Stimulated activated CD4-positive, alpha-beta T cell treated with anti-CD3 and anti-CD28 coated beads, Interleukin-4, amount 100 ng/mL, for 24 hours (primary cell): ENCODE results near the gene IQGAP2.
"Not testable (repeated sequence)": the region's sequence is repeated elsewhere in the genome, so short reads cannot be mapped to it uniquely, and the experiment has no call there.

ENCODE experiments used
- DNase-seq: peaks from one replicate; pipeline ENCODE4 v3.0.0-alpha.2; 2020

Gene IQGAP2

GRCh38 chr5:76518246-76518645 lies 115.2 kb downstream of the IQGAP2 start:
- not testable (repeated sequence) for DNase-seq

DNA sequence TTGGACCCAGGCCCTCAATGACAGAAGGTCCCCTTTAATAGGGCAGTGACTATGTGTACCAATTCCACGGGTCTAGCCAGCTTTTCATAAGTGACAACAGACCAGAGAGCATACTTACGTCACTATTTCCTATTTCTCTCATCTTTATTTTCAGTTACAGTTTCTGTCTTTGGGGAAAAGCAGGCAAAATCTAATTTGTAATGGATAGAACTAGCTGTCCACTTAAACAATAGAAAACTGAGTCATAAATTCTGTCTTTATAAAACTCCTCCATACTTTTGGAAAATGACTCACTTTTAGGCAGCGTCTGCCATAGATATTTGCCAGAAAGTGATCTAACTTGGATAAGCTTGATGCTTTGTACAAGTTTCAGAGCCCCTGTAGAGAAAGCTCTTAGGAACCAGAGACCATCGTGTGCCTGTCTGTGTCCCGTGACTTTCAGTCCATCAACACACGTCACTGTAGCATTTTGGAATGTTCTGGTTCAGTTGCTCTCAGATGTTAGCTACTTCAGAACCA lies 118.2 kb downstream of the IQGAP2 start:
- peak; percentile 28 for DNase-seq

- DNase-seq = no peak
These were observed 119.2 kb downstream of the IQGAP2 start for GRCh38 chr5:76522103-76522935.

DNA sequence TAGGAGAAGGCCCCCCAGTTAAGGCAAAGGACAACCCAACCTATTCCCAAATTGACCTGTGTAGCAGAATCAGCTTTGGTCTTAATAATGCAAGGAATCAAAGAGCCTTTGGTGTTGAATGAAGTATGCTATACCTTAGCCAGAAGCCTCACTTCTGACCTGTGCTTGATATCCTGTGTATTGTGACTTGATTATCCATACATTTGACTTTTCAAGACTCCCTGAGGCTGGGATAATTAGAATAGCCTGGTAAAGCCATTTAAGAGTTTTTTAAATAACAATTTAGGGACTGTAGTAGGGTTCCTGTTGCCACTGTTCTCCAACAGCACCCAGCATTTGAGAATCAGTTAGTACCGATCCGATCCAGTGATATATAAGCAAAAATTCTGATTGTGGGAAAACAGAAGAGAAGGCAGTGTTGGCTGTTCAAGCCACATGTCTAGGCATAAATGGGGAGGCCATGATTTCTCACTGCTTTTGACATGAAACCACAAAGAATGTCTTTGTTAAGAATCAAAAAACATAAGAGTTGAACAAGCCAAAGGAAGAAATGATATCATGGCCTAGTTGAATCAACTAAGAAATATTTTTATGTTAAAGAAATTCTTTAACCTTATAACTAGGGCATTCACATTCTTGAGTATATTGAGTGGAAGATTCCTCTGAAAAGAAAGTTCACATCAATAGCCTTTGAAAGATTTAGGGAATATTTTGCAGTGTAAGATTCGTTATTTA lies 121.2 kb downstream of the IQGAP2 start:
- no peak for DNase-seq

- no peak for DNase-seq
These were observed 121.8 kb downstream of the IQGAP2 start for GRCh38 chr5:76524868-76525267.

DNA sequence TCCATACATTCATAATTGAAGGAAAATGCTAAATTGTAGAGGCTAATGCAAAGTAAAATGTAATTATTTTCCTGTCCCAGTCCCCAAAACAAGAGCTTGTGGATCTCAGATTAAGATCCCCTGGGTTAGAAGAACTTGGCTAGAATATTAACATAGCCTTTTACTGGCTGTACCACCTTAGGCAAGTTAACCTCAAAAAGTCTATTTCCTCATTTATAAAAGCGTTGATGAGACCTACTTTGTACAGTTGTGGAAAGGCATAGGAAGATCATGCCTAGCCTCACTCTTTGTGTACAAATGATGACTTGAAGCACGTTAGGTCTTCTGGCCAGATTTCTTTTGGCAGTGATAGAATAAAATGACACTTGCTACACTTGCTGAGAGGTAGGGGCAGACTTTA lies 122.9 kb downstream of the IQGAP2 start:
- no peak for DNase-seq

DNA sequence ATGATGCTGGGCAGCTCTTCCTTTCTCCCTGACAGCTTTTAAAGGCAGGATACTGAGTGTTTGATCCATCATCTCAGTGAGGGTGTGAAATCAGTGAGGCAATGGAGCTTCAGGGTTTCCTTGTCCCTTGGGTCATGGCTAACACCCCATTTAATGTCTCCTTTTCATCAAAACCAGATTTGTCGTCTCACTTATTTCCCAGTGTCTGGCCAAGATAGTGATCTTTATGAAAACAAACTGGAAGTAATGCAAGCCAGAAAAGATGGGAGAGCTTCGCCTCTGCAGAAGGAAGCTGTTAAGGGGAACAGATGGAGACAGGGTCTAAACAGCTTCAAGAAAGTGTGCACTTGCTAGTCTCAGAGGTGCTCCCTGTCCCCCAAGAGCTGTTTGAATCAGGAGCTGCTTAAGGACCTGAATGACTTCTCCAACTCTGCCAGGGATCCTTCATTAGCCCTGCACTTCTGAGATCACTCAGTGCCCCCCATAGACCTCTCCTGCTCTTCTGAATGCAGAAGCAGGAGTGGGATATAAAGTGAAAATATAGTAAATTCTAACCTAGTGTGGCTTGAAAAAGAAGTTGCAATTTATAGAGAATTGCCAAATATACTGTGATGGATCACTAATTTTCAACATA lies 124.0 kb downstream of the IQGAP2 start:
- no peak for DNase-seq

DNA sequence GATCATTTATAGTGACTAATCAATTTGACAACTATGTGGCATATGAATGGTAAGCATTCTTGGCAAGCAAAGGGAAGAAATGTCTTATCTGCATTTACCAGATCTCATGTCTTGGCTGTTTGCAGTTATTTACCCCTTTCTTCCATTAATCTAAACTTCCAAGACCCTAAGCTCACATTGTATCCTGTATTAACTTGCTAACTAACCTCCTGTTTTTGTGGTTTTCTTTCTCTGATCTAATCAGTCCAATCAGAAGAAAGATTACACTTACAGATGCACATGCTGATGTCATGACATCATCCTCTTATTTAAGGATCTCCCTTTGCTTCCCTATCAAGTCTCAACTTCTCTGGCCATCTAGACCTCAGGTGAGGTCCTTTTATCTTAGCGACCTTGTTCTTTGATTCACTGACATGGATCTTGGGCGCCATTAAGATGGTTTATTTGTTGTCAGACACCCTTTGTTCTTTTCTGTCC lies 124.6 kb downstream of the IQGAP2 start:
- no peak for DNase-seq

GRCh38 chr5:76528547-76529331 lies 125.7 kb downstream of the IQGAP2 start:
- no peak for DNase-seq

DNA sequence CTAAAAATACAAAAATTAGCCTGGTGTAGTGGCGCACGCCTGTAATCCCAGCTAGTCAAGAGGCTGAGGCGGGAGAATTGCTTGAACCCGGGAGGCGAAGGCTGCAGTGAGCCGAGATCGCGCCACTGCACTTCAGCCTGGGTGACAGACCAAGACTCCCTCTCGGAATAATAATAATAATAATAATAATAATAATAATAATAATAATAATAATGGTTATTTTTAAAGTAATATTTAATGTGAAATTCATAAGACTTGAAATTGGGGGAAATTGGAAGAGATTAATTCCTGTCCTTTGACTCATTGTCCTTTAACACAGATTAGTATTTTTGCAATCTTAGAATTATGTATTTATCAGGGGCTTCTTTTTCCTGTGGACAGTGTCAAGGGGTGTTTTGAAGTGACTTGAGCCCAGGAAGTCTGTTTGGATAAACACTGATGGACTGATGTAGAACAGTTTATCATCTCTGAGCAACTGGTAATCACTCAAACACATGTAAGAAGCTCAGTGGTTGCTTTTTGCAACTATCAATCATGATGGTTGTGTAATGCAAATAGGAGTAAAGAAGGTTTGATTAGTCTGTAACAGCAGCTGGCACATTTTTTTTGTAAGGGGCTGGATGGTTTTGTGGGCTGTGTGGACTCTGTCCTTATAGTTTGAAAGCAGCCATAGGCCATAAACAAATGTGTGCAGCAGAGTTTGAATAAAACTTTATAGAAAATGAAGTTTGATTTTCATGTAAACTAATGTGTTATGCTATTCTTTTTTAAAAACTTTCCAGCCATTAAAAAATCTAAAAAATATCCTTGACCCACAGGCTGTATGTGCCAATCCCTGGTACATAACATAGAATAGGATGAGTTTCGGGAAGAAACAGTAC lies 126.6 kb downstream of the IQGAP2 start:
- no peak for DNase-seq

DNA sequence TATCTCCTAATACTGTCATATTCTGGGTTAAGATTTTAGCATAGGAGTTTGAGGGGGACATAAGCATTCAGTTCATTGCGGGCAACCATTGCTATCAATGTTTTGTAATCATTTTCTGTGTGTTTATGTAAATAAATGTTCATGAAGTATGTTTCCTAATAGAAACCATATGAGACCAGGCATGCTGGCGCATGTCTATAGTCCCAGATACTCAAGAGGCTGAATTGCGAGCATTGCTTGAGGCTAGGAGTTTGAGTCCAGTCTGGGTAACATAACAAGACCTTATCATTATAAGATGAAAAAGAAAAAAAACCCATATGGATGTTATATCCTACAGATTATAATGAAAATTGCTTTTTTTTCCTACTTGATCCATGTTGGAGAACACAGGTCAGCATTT lies 129.0 kb downstream of the IQGAP2 start:
- no peak for DNase-seq

DNA sequence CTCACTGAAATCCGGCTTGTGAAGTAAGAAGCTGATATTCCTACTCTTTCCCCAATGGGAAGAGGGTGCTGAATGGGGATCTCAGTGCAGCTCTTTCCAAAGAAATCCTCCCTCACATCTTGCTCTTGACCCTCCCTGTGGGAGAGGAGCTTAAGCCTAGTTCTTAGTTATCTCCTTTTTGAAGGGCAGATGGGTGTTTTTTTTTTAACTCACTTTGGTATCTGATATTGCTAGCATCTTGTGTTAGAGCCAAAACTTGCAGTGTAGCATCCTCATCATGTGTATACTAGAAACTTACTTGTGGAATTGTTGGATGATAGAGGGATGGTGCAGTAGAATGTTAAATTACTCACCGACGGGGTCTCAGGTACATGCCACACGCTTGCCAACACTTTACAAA lies 129.9 kb downstream of the IQGAP2 start:
- DNase-seq = no peak

GRCh38 chr5:76535577-76535976 lies 132.5 kb downstream of the IQGAP2 start:
- DNase-seq = no peak

GRCh38 chr5:76537073-76537543 lies 134.0 kb downstream of the IQGAP2 start:
- no peak for DNase-seq

GRCh38 chr5:76542241-76542640 lies 139.2 kb downstream of the IQGAP2 start:
- DNase-seq = no peak

GRCh38 chr5:76542887-76543690 lies 140.0 kb downstream of the IQGAP2 start:
- DNase-seq = peak; percentile 70

DNA sequence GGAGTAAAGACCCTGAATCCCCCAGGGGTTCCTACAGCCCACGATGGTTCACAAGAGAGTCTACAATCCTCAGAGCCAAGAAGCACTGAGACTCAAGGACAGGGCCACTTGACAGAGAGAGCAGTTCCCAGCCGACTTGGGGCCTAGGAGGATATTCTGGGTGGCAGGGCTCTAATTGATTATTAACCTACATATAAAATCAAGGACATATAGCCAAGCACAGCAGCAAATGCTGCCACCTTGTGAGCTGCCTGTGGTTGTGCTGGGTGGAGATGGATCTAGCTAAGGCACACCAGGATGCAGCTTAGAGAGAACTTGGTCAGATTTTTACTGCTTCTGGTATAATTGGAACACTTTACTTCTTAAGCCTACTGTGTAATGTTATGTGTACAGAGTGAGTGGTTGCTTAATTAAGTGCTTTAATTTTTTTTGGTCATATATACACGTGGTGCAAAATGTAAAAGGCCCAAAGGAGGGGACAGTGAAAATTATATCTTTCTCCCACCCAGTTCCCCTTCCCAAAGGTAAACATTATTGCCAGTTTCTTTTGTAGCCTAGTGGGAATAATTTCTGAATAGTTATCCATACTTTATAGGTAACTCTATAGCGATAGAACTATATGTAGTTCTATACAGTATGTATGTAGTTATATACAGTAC lies 141.3 kb downstream of the IQGAP2 start:
- peak; percentile 68 for DNase-seq

- DNase-seq = no peak
These were observed 142.1 kb downstream of the IQGAP2 start for GRCh38 chr5:76545184-76545583.

- DNase-seq = peak; percentile 59
These were observed 143.5 kb downstream of the IQGAP2 start for GRCh38 chr5:76546497-76547102.
